SK-N-SH treated with all-trans-retinoic acid at 6 μM for 48 hours (cell line): ENCODE measurements around the gene DNASE2B.

Source experiments
- CREB5 ChIP-seq: fragments of 250-450 bp; sonication (Bioruptor Pico); IDR thresholded peaks from 2 replicates; pipeline ENCODE4 v1.5.1; 2020; ENCODE audit warnings: low read depth, mild to moderate bottlenecking, moderate library complexity
- CSDC2 ChIP-seq: fragments of 250-450 bp; sonication (Bioruptor Pico); IDR thresholded peaks from 2 replicates; pipeline ENCODE4 v1.5.0; 2020; ENCODE audit warnings: mild to moderate bottlenecking, moderate library complexity
- CSRNP3 ChIP-seq: fragments of 250-450 bp; sonication (Bioruptor Pico); IDR thresholded peaks from 2 replicates; pipeline ENCODE4 v1.5.1; 2021; ENCODE audit warnings: mild to moderate bottlenecking, moderate library complexity
- GLIS3 ChIP-seq: fragments of 250-450 bp; sonication (Bioruptor Pico); IDR thresholded peaks from 2 replicates; pipeline ENCODE4 v1.5.0; 2020; ENCODE audit warnings: mild to moderate bottlenecking, moderate library complexity
- ISL1 ChIP-seq: fragments of 250-450 bp; sonication (Bioruptor Pico); IDR thresholded peaks from 2 replicates; pipeline ENCODE4 v2.1.2; 2022; ENCODE audit warnings: mild to moderate bottlenecking, moderate library complexity
- OSR1 ChIP-seq: fragments of 250-450 bp; sonication (Bioruptor Pico); IDR thresholded peaks from 2 replicates; pipeline ENCODE4 v1.8.0; 2022; ENCODE audit warnings: moderate library complexity, mild to moderate bottlenecking, inconsistent platforms
- PATZ1 ChIP-seq: fragments of 250-450 bp; sonication (Bioruptor Pico); IDR thresholded peaks from 2 replicates; pipeline ENCODE4 v1.8.0; 2020; ENCODE audit warnings: mild to moderate bottlenecking, moderate library complexity, borderline replicate concordance
- PPARA ChIP-seq: fragments of 250-450 bp; sonication (Bioruptor Pico); IDR thresholded peaks from 2 replicates; pipeline ENCODE4 v1.5.0; 2020; ENCODE audit warnings: mild to moderate bottlenecking, borderline replicate concordance
- SNAI2 ChIP-seq: fragments of 250-450 bp; sonication (Bioruptor Pico); IDR thresholded peaks from 2 replicates; pipeline ENCODE4 v1.5.0; 2020; ENCODE audit warnings: mild to moderate bottlenecking, moderate library complexity
- TCF4 ChIP-seq: fragments of 250-450 bp; sonication (Bioruptor Pico); IDR thresholded peaks from 2 replicates; pipeline ENCODE4 v1.8.0; 2021; ENCODE audit warnings: mild to moderate bottlenecking, moderate library complexity, borderline replicate concordance
- TOX ChIP-seq: fragments of 250-450 bp; sonication (Bioruptor Pico); IDR thresholded peaks from 2 replicates; pipeline ENCODE4 v1.8.0; 2021; ENCODE audit warnings: mild to moderate bottlenecking, moderate library complexity, borderline replicate concordance
- TSHZ2 ChIP-seq: fragments of 250-450 bp; sonication (Bioruptor Pico); IDR thresholded peaks from 2 replicates; pipeline ENCODE4 v1.5.0; 2020; ENCODE audit warnings: mild to moderate bottlenecking, moderate library complexity
- ZNF565 ChIP-seq: fragments of 450-650 bp; formaldehyde crosslinking; conservative IDR thresholded peaks from 2 replicates; pipeline ENCODE4 v1.5.0; 2020; ENCODE audit warnings: low read depth, mild to moderate bottlenecking, moderate library complexity
- ZNF70 ChIP-seq: fragments of 450-650 bp; formaldehyde crosslinking; IDR thresholded peaks from 2 replicates; pipeline ENCODE4 v1.5.0; 2020; ENCODE audit warnings: mild to moderate bottlenecking, moderate library complexity

- TF ChIP-seq TCF4 (CRISPR knock-in tag) (no peak), PPARA (CRISPR knock-in tag) (no peak), SNAI2 (CRISPR knock-in tag) (no peak), CREB5 (CRISPR knock-in tag) (no peak), GLIS3 (CRISPR knock-in tag) (no peak), ZNF70 (CRISPR knock-in tag) (no peak), TOX (no peak), CSDC2 (CRISPR knock-in tag) (no peak), OSR1 (CRISPR knock-in tag) (no peak), PATZ1 (no peak), ISL1 (no peak), CSRNP3 (CRISPR knock-in tag) (no peak), TSHZ2 (CRISPR knock-in tag) (no peak), ZNF565 (CRISPR knock-in tag) (no peak)
Observed at GRCh38 chr1:84436876-84437655, 38.8 kb downstream of the DNASE2B start.
